PC-9 (cell line): ENCODE results near the gene ABCB1.

ENCODE experiments used
- CTCF ChIP-seq: fragments of 200-600 bp; sonication (generic); conservative IDR thresholded peaks from 2 replicates; pipeline ENCODE4 v1.6.1; 2017; ENCODE audit warnings: mixed run types, antibody characterized with exemption, mild to moderate bottlenecking, moderate library complexity
- EZH2 ChIP-seq: fragments of 200-600 bp; sonication (generic); IDR thresholded peaks from 2 replicates; pipeline ENCODE4 v1.8.0; 2017; ENCODE audit warnings: antibody characterized with exemption, low read depth

DNA sequence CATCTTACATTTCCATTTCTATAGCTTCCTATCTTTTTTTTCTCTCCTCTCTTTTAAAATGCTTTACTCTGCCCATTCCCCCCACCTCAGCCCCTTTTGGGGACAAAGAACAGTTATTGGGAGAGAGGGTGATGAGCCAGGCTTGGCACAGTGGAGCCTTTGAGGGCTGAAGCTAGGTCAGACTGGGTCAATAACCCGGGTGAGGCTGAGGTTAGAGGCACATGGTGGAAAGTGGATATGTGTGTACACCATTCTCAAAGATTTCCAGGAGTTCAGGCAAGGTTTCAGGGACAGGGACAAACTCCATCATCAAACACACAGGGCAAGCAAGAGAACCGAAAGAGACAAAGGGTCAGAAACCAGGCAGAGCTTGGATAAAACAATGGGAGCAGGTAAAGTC is 136.7 kb downstream of the ABCB1 start:
- no peak for TF ChIP-seq CTCF
- no peak for TF ChIP-seq EZH2
